NCI-H526 treated with DMSO at 0.1 percent for 48 hours (cell line): ENCODE measurements around the gene NES.

Experiments
- DNase-seq: peaks from one replicate; lab custom pipeline; 2025; lab: John Stamatoyannopoulos, UW

NES gene

DNA sequence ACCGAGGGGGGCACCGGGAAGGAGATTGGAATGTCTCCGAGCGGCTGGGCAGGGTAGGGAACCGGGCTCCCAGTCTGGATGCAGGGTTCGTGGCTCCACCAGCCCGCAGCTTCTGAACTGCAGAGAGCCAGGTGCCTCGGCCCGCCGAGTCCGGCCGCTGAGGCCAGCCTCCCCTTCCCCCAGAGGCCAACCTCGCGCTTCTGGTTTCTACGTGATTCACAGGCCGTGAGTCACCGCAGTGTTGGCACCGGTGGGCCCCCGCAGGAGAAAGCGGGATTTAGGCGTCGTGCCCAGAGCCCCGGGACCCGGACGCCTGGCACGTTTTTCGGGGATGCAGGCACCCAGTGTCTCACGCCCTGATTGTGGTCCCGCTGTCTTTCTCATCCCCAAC lies 27.7 kb upstream of the NES start:
- no peak for DNase-seq

DNA sequence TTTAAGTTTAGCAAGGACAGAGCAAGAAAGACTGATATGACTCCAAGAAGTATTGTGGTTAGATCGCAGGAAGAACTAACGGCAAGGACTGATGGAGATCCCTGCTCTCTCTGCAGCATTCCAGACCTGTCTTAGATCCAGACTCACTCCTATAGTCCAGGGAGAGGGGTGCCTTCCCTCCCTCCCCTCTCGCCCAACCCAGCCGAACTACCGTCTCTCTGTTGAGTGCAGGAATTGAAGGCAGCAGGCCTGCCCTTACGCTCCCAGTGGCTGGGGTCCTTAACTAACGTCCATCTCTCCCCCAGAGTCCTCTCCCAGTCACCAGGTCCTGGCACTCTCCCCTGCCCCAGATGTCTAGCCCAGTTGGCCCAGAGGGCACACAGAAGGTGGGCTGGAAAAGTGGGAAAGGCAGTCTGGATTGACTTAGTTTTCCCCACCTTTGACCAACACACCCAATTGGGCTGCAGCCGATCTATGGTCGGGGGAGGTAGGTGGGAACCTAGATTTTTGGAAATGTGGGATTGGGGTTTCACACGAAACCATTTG lies 27.0 kb upstream of the NES start:
- DNase-seq, result no peak

DNA sequence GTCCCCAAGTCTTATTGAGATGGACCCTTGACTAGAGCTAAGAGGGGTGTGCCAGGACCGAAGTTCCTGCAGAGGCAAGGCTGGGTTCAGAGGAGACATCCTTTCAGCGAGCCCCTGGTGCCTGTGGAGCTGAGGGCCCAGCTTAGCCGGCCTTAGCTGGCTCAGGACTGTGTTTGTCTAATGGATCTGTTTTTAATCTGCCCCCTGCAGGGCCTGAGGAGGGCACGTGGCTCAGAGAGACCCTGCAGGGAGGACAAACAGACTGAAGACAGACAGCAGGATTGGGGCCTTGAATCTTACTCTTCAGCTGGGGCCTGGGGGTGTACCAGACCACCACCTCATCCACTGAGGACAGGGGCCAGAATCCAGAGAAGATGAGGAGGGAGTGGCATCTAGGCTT lies 26.5 kb upstream of the NES start:
- no peak for DNase-seq

DNA sequence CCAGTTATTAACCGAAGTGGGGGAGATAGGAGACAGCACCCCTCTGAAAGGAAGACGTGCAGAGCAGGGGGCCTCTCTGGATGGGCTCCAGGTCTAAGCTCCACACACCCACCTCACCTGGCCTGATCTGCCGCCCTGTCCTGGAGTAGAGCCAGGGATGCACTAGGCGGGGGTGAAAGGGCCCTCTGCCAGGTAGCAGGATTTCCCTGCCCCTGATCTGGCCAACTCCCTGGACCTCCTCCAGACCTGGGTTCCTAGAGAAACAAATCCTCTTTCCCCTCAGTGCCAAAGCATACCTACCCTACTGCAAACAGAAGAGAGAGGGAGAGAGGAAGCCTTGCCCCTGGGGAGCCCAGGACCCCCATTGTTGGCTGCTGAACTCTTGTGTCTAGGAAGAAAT lies 26.1 kb upstream of the NES start:
- no peak for DNase-seq

DNA sequence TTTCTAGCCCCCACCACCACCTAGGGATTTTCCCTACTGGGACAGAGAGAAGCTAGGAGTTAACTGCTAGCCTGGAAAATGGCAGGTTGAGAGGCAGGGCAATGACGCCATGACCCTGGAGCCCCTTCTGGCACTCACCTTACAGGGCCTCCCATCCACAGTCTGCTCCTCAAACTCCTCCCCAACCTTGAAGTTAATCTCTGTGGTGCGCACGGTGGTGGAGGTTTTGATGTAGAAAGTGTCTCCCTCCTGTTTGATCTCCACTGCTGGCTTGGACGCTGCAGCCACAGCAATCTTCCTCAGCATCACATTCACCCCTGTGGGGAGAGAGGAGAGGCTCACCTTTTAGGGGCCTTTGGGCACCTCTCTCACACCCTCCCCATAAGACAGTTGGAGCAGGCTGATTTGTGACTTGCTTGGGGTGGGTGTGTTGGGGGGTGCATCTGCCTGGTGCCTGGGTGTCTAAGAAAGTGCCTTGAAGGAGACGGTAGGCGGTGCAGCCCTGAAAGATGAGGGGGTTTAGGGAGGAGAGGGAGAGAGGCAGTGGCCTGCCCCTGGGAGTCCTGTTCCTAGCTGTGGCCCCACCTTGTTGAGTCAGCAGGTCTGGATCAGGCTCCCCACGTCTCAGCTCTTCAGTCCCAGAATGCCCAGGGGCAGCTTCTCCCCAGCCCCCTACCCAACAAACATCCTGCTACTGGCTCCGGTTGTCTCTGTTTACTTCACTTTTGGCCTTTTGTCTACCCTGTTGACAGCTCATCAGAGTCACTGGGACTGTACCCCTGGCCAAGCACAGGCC lies 23.7 kb upstream of the NES start:
- DNase-seq, result no peak

DNA sequence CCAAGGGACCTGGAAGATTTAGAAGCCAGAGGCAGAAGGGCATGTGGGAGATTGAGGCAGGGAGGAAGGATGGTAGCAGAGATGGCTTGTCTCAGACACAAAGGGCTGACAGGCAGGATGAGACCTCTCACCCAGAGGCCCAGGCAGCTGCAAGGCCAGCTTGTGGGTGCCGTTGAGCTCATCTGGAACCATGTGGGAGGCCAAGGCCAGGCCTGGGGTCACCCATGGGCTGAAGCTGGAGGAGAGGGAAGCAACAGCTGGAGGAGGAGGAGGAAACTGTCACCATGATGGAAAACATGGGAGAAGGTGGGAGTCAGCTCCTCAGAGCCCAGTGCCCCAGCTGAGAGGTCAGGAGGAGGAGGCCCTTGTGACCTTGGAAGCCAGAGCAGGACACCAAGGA lies 21.8 kb upstream of the NES start:
- DNase-seq, result no peak

DNA sequence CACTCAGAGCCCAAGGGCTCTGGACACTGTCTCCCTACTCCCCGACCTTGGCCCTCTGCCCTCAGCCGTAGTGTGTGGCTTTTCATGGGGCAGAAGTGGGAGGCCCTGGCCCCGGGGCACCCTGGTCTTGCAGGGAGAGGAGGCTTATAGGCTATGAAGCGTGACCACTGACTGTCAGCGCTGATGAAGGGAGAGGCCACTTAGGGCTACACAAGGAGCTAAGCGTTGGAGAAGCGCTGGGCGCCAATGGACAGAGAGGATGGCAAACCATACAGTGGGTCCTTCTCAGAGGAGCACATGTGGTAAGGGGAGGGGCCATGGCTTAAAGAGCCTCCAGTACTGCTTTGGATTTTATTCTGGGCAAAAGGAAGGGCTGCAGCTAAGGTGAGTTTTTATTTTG lies 20.3 kb upstream of the NES start:
- no peak for DNase-seq

DNA sequence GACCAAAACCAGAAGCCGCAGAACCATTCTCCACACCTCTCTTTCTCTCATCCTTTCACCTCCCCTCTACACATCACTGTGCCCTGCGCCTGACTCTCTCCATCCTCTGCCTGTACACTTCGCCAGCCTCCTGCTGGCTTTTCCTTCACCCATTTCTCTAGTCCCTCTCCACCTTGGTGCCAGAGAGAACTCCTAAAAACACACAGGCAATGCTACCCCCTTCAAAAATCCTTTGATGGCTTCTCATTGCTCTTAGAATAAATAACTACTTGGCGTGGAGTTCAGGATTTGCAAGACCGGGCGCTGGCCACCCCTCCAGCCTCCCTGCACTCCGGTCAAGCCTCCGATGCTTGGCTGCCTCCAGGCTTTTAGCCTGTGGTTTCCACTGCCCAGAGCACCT lies 19.5 kb upstream of the NES start:
- DNase-seq, result no peak

DNA sequence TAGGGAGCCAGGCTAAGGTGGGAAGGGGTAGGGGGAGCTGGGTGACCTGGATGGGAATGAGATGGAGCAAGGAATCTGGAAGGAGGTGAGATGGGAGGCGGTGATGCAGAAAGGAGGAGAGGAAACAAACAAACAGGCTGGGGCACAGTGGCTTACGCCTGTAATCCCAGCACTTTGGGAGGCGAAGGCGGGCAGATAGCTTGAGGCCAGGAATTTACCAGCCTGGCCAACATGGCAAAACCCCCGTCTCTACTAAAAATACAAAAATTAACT lies 17.4 kb upstream of the NES start:
- DNase-seq, result no peak

DNA sequence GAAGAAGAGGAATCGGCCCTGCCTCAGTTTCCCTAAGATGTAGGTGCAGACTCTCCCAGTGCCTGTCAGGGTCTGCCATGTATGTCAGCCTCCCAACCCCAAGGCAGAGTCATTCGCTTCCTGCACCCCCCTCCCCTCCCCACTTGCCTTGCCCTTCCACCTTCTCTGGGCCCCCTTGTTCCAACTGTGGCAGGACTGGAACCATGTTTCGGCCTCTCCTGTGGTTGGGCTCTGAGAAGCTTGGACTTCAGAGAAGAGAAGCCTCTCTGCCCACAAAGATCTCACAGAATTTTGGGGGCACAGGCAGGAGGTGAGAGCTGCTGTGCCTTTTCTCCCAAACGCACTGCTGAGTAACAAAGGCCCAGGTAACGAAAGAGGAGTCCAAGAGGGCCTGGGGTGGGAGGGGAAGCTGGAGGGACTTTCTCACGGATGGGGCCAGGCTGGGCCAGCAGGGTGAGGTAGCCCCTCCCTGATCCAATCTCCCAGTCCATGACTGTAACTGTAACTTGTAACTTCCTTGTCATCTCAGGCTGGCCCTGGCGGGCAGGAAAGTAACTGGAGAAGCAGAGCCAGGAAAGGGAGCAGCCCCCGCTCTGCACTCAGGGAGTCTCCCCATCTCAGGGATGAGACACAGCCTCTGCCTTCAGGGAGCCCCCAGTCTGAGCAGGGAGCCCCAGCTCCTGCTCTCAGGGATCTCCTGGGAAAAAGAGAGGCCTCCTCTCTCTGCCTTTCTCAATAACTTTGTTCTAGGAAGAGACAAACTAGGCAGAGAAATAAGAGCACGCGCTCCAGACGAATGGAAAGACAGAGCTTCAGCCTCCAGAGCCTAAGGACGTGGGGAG lies 16.9 kb upstream of the NES start:
- no peak for DNase-seq

DNA sequence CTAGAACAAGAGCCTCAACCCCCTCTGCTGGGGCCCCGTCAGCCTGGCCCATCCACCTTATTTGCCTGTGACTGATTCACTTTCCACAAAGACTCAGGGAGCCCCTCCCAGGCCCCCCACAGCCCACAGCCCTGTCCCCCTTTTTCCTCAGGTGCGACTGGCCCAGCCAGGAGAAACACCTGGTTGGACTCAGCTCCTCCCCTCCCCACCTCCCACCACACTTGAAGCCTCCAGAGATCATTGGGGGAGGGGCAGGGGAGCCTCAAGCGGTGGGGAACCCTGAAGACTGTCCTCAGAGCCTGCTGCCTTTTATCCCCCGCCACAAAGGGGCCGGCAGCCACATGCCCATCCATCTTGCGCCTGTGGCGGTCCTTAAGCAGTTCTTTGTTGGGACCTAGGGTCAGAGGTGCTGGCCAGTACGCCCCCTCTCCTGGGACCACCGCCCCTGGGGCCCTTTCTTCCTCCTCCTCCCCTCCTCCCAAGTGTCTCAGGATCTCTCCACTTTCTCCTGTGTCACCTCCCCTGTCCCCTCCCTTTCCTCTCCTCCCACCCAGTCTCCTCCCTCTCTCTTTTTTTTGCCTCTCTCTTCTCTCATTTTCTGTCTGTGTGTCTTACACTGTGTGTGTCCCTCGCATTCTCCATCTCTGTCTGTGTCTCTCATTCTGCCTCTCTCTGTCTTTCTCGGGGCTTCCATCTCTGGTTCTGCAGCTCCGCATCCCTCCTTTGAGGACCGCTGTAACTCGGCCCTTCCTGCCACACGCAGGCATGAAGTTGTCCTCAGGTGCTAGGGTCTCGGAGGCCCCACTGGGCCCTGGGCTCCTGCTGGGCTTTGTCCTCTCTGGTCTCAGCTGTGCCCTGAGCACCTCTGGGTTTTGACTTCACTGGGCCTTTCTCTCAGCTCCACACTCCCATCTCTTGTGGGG lies 16.0 kb upstream of the NES start:
- peak; percentile 82 for DNase-seq

DNA sequence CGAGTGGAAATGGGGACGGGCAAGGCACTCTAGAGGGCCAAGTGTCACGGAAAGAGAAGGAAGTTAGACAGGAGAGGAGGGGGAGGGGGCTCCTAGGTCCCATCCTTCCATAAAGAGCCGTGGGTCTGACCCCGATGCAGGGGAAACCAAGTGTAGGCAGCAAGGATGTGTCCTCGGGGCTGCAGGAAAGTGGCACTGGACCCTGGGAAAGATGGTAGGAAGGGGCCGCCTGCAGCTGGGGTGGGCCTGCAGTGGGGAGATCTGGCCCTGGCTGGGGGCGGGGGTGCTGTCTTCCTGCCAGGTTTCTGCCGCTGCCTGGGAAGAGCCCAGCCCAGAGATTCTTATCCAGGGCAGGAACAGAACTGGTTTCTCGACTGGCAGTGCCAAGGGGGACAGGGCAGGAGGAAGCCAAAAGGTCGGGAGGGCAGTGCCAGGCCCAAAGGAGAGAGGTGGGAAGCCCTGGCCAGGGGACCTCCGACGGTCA lies 15.3 kb upstream of the NES start:
- no peak for DNase-seq

DNA sequence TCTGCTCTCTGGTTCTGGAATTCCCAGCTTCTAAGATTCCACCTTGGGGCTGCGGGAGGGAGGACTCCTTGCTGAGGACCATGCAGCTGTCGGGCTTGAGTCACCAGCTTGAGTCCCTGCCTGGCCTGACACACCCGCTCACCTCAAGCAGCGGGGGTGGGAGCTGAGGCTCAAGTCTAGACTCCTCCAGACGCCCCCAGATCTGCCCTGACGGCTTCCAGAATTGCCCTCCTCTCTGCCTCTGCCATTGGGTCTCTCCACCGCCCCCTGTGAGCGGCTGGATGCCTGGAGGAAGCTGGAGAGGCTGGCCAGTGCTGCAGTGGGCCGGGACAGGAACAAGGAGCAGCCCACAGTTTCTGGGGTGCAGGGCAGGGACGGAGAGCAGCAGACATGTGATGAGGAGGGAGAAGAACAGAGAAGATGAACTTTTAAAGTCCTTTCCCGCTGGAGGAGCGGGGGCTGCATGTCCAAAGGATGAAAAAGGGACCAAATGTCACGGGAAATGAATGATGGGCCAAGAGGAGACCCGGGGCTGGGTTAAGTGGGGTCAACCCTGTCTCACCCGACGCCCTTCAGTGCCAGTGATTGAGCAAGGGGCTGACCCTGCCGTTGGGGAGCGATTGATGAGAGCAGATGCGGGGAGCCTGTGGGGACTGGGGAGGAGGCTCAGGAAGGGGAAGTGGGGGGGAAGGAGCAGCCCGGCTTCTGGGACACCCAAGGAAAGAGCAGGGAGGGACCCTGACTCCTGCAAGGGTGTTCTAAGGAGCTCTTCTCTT lies 14.6 kb upstream of the NES start:
- DNase-seq, result no peak

DNA sequence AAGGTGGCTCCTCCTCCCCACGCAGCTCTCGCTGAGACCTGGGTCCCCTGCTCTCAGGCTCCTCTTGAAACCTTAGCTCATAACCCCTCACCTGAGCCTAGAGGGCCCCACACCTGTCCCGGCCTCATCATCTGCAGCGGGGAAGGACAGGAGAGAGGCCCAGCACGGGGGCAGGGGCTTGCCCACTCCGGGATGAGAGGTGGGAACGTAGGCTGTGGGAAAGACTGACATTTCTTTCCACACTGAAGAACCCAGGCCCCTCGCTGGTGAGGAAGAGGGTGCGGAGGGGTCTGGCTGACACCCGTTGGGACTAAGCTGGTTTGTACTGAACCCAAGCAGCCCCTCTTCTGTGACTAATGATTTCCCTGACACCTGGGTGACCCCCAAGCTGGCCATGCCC lies 14.0 kb upstream of the NES start:
- no peak for DNase-seq

DNA sequence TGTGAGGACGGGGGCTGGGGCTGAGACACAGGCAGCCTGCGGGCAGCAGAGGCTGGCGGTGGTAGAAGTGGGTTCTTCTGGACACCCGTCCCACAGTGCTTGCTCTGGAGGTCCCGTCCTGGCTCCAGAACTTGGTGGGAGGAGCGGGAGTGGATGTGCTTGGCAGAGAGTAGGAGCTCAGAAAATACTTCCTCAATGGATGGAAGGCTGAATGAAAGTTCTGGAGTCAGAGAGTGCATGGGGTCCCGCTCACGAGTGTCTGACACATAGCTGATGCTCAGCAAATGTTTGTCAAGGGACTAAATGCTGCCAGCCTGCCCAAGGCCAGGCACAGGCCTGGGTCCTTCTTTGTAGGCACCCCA lies 13.4 kb upstream of the NES start:
- no peak for DNase-seq

DNA sequence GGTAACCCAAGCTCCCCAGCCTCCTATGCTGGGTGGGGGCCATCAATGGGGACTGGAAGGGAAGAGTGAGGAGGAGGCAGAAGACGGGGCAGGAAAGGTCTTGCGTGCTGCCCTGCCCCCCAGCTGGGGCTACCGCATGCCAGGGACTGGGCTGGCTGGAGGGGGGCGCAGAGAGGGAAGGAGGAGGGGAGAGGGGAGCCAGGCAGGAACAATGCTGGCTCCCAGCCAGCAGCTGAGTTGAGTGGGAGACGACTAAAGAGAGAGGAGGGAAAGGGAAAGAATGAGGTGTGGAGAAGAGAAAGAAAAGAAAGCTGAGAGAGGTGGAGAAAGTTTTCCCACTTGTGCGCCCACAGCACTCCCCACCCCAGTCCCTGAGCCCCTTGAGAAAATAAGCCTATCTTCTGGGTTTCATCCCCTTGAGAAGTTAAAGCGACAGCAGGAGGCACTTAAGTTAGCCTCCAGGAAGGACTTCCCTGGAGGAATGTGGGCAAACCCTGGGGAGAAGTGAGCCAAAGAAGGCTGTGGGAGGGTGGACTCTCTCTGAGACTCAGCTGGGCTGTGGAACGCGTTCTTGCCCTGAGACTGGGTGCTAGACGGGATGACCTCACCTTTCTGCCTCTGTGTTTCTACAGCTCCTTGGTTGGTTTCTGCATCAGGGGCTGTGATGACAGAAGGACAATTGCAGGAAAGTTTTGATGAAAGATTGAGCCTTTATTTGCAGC lies 12.9 kb upstream of the NES start:
- DNase-seq, result no peak

DNA sequence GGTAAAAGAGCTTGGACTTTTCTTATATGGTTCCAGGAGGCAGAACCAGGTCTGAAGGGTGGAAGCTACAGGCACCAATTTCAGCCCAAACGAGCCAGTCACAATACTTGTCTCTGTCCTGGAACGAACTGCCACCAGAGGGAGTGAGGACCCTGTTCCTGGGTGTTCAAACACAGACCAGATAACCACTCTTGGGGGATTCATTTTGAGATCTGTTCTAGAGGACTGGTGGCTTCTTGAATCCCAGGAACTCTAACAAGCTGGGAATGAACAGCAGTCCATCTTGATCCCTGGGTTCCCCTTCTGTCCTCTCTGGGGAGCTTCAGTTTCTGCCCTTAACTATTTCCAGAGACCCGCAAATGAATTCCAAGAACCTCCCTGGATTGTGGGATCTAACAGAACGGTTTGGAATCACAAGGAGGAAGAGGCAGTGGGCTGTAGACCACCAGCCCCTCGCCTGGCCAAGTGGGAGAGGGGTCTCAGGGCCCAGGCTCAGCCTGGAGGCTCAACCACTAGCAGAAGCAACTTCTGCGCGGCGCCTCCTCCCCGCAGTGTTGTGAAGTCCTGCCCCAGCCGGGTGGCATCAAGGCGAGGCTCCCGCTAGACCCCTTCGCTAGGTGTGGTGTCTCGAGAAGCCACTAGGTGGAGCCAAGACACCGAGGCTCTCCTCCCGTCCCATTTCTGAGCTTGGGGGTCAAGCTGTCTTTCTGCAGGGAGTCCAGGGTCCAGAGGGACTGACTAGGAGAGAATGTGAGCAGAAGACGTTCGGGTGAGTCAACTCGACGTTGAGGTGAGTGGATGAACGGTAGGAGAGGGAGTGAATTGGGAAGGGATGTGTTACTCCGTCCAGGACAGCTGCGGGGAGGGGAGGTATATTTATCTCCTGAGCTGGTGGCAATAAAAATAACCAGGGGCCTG lies 12.1 kb upstream of the NES start:
- peak; percentile 87 for DNase-seq

DNA sequence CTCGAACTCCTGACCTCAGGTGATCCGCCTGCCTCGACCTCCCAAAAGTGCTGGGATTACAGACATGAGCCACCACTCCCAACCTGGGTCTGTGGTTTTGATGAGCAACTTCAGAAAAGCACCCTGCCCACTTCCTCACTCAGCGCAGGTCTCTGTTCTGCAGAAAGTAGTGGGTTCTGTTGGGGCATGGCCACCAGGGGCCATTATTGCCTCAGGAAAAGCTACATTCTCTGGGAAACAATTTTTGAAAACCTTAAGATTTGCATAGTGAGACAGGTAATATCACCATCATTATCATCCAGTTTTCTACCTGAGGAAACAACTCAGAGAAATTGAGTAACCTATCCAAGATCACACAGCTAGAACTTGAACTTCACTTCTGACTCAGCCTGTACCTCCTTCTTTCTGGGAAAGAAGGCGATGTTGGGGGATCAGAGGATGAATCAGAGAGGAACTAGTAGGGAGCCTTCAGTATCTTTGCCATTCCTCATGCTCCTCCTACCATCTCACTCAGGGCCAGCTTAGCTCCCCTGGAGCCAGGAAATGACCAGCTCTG lies 7.1 kb upstream of the NES start:
- DNase-seq, result peak; percentile 44

DNA sequence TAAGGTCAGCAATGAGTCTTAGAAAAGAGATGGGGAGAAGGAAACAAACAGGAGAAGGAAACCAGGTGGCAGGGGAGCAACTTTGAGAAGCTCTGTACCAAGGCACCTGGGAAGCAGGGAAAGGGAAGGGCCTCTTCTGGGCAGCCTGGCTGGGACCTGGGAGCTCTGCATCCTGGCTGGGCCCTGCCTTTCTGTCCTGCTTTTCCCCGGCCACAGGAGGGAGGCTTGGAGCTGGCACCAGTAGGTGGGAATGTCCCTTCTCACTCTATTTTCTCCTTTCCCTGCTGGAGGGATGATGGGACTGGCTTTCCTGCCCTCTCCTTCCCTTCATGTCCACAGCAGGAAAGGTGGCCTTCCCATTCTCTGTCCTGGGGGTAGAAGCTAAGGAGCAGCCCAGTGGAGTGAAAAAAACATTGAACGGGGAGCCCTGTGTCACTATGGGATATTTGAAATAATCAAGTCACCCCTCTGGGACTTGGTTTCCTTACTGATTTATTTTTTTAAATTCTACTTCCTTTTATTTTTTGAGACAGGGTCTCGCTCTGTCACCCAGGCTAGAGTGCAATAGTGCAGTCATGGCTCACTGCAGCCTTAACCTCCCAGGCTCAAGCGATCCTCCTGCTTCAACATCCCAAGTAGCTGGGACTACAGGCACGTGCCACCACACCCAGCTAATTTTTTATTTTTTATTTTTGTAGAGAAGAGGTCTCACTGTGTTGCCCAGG lies 5.1 kb upstream of the NES start:
- DNase-seq, result no peak
